Measurements from ENCODE around the gene SLC9A6. TPM values are rescaled to one million over a fixed set of nuclear protein-coding genes. Genes with fewer than 3 reads are reported as not detected.

The SLC9A6 gene
- total and polyA plus RNA-seq, 9 of the 15 experiments (the other 6 are each of a cell fraction or from before 2014, with no cell fraction given), result 3.7 to 13.9 (median 9.9) TPM

DNA sequence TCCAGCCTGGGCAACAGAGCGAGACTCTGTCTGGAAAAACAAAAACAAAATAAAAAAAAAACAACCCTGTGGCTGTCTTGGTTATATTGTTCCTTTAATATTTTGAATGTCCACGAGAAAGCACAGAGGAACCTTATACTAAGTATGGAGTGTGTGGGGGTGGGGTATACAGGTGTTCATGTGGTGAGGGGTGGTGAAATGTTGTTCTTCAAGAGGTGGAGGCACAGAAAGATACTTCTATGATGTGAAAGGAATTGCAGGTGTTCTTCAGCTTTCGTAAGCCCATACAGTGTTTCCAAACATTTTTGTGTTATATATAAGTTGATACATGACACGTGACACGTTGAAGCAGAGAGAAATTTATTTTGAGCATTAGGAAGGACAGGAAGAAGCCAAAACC, 46.4 kb downstream of the SLC9A6 start:
- Histone ChIP-seq H3K36me3 (ENCODE audit: control insufficient read depth, insufficient read depth, low read length) (peaks cover 26% of the 10 kb centered on the region; the same call in 1 of the 3 replicates), H3K9ac (ENCODE audit: insufficient read depth in 1 of 2, low read depth in 2 of 2, low read length in 2 of 2) (no peak overlapping the region), H4K20me1 (replicated peaks; ENCODE audit: control insufficient read depth, insufficient read depth, low read length) (no peaks in the 10 kb centered on the region; the same call in 1 of the 2 replicates), H3K9me3 (replicated peaks; ENCODE audit: control insufficient read depth, insufficient read depth, low read depth, low read length) (no peaks in the 10 kb centered on the region), H3K27me3 (ENCODE audit: control insufficient read depth in 2 of 2, insufficient read depth in 2 of 2, low read length in 2 of 2) (no peaks in the 10 kb centered on the region), H2AFZ (ENCODE audit: low read depth, low read length) (no peak overlapping the region), H3K4me3 (no peak overlapping the region), H3K27ac (ENCODE audit: extremely low read depth, low read depth, low read length) (no peak overlapping the region), H3K9me1 (ENCODE audit: control insufficient read depth, insufficient read depth, low read length) (no peaks in the 10 kb centered on the region), H3K4me2 (ENCODE audit: insufficient read depth, low read length) (no peak overlapping the region), H3K4me1 (replicated peaks in 1 of 2; ENCODE audit: control insufficient read depth in 2 of 2, insufficient read depth in 2 of 2, low read length in 2 of 2) (no peaks in the 10 kb centered on the region), H3K79me2 (ENCODE audit: control insufficient read depth, insufficient read depth, low read length) (no peaks in the 10 kb centered on the region)
- DNase-seq (ENCODE audit: extremely low read depth in 1 of 4, low spot score in 3 of 4), result no peak
- FAIRE-seq, result no peak
- ChIA-PET POLR2A (interaction anchor here (0.6 kb wide), 1 partner anchor 182 kb away, joined by 3 read pairs; no protein-coding TSS in a partner anchor), CTCF (ENCODE audit: low intra/inter-chr PET ratio) (no interaction called here)
- TF ChIP-seq, protein P1, sequence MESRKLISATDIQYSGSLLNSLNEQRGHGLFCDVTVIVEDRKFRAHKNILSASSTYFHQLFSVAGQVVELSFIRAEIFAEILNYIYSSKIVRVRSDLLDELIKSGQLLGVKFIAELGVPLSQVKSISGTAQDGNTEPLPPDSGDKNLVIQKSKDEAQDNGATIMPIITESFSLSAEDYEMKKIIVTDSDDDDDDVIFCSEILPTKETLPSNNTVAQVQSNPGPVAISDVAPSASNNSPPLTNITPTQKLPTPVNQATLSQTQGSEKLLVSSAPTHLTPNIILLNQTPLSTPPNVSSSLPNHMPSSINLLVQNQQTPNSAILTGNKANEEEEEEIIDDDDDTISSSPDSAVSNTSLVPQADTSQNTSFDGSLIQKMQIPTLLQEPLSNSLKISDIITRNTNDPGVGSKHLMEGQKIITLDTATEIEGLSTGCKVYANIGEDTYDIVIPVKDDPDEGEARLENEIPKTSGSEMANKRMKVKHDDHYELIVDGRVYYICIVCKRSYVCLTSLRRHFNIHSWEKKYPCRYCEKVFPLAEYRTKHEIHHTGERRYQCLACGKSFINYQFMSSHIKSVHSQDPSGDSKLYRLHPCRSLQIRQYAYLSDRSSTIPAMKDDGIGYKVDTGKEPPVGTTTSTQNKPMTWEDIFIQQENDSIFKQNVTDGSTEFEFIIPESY (CRISPR knock-in tag; IDR thresholded peaks at IDR 0.05), result no peak
- TF ChIP-seq MAFG (tag; conservative IDR thresholded peaks at IDR 0.05), result no peak
- TF ChIP-seq ZNF76 (CRISPR knock-in tag; IDR thresholded peaks at IDR 0.05; ENCODE audit: borderline replicate concordance), result no peak
- TF ChIP-seq RUNX1 (IDR thresholded peaks at IDR 0.05; ENCODE audit: low read depth), result no peak
- ATAC-seq, result no peak
- intact Hi-C loops (cut with micrococcal nuclease), result loop anchor here (10.0 kb wide), 1 partner anchor 663 kb away; no protein-coding TSS in a partner anchor
- BruUV-seq (replicated peaks), result no TSS peak
- in situ Hi-C loops (cut with MboI), result loop anchor here (25.0 kb wide), 2 partner anchors 131 to 656 kb away; no protein-coding TSS in a partner anchor
- 90% methylated on average over 5 of the region's 5 CpGs for WGBS (ENCODE audit: insufficient coverage, low coverage, missing lambda C conversion rate)

Data from K562 (cell line).